IMR-90 (cell line): Measurements from ENCODE around the gene DNAJC6. TPM values are rescaled to one million over a fixed set of nuclear protein-coding genes. Genes with fewer than 3 reads are reported as not detected.

Experiments
- ATAC-seq: fragments of 200-7000 bp; cut with Tn5 transposase; 2 replicates; pipeline ENCODE4 v1.9.1; 2020; ENCODE audit warnings: low read depth, mild to moderate bottlenecking, moderate library complexity
- BruUV-seq: library from RNA; stranded (reverse); fragments of 400-500 nt; replicated peaks from 2 replicates; lab custom pipeline; 2021; lab: Mats Ljungman, UMichigan
- CTCF ChIA-PET: fragments of 300-600 bp; formaldehyde crosslinking; extraction: SDS; loops from one replicate; lab custom pipeline; 2021; ENCODE audit warnings: antibody characterized with exemption; lab: Yijun Ruan, JAX
- POLR2A ChIA-PET: fragments of 300-600 bp; sonication (Branson Sonifier 250); formaldehyde crosslinking; loops from one replicate; lab custom pipeline; 2022; ENCODE audit warnings: antibody characterized with exemption; ENCODE audit not compliant: unreplicated experiment; lab: Charles Lee
- DNase-seq: peaks from one replicate; pipeline ENCODE4 v3.0.0; 2013
- H2AFZ ChIP-seq: replicated peaks from 2 replicates; pipeline ENCODE3; 2013; ENCODE audit warnings: low read length, mild to moderate bottlenecking; ENCODE audit not compliant: poor library complexity
- H2AK5ac ChIP-seq: 2 replicates; pipeline ENCODE4 v1.6.1; 2013; ENCODE audit warnings: low read depth, low read length, inconsistent platforms
- H2AK9ac ChIP-seq: replicated peaks from 2 replicates; pipeline ENCODE3; 2013; ENCODE audit warnings: mild to moderate bottlenecking, low read depth, low read length, moderate library complexity; ENCODE audit not compliant: poor library complexity
- H2BK120ac ChIP-seq: 2 replicates; pipeline ENCODE4 v1.6.1; 2013; ENCODE audit warnings: low read depth, low read length, inconsistent platforms
- H2BK15ac ChIP-seq: 3 replicates; pipeline ENCODE4 v1.6.1; 2013; ENCODE audit warnings: low read depth, low read length, inconsistent platforms
- H2BK20ac ChIP-seq: 2 replicates; pipeline ENCODE4 v1.6.1; 2013; ENCODE audit warnings: low read depth, mild to moderate bottlenecking, inconsistent platforms, low read length, moderate library complexity
- H2BK5ac ChIP-seq: 2 replicates; pipeline ENCODE4 v1.6.1; 2013; ENCODE audit warnings: mild to moderate bottlenecking, low read depth, low read length, inconsistent platforms; ENCODE audit not compliant: poor library complexity, severe bottlenecking
- H3K14ac ChIP-seq: replicated peaks from 2 replicates; pipeline ENCODE4 v1.6.1; 2013; ENCODE audit warnings: low read depth, low read length, inconsistent platforms
- H3K18ac ChIP-seq: 2 replicates; pipeline ENCODE4 v1.6.1; 2013; ENCODE audit warnings: low read depth, low read length, control low read depth
- H3K23ac ChIP-seq: 2 replicates; pipeline ENCODE4 v1.6.1; 2013; ENCODE audit warnings: low read depth, low read length, inconsistent platforms
- H3K27ac ChIP-seq: 2 replicates; pipeline ENCODE4 v1.5.1; 2013; ENCODE audit warnings: mild to moderate bottlenecking, control low read depth, low read length; ENCODE audit not compliant: insufficient read depth
- H3K27me3 ChIP-seq: 2 replicates; pipeline ENCODE4 v1.6.1; 2013; ENCODE audit warnings: low read length; ENCODE audit not compliant: control insufficient read depth, insufficient read depth
- H3K36me3 ChIP-seq: 2 replicates; pipeline ENCODE4 v1.6.1; 2013; ENCODE audit warnings: low read length, mixed read lengths; ENCODE audit not compliant: control insufficient read depth, insufficient read depth
- H3K4ac ChIP-seq: 2 replicates; pipeline ENCODE4 v1.6.1; 2013; ENCODE audit warnings: low read depth, low read length, inconsistent platforms
- H3K4me1 ChIP-seq: 2 replicates; pipeline ENCODE4 v1.6.1; 2013; ENCODE audit warnings: low read length, mixed read lengths; ENCODE audit not compliant: control insufficient read depth, insufficient read depth
- H3K4me2 ChIP-seq: 2 replicates; pipeline ENCODE4 v1.6.1; 2013; ENCODE audit warnings: low read depth, mild to moderate bottlenecking, control low read depth, low read length, moderate library complexity
- H3K4me3 ChIP-seq: 2 replicates; pipeline ENCODE4 v1.5.1; 2013; ENCODE audit warnings: low read depth, mild to moderate bottlenecking, control low read depth, low read length, moderate library complexity; ENCODE audit not compliant: insufficient read depth
- H3K56ac ChIP-seq: 2 replicates; pipeline ENCODE4 v1.6.1; 2013; ENCODE audit warnings: low read length, inconsistent platforms; ENCODE audit not compliant: insufficient read depth; ENCODE audit errors: extremely low read depth
- H3K79me1 ChIP-seq, 2 experiments: 2 replicates each; pipeline ENCODE4 v1.6.1; 2013; ENCODE audit warnings: low read length in 2 of 2, inconsistent platforms in 1 of 2, low read depth in 1 of 2
- H3K9ac ChIP-seq: 2 replicates; pipeline ENCODE4 v1.6.1; 2013; ENCODE audit warnings: low read depth, low read length, control low read depth
- H3K9me1 ChIP-seq: 2 replicates; pipeline ENCODE4 v1.6.1; 2013; ENCODE audit warnings: low read length, inconsistent platforms; ENCODE audit not compliant: insufficient read depth
- H3K9me3 ChIP-seq: 2 replicates; pipeline ENCODE4 v1.6.1; 2013; ENCODE audit warnings: low read length; ENCODE audit not compliant: control insufficient read depth, insufficient read depth
- H4K20me1 ChIP-seq: 2 replicates; pipeline ENCODE4 v1.6.1; 2013; ENCODE audit warnings: low read length, inconsistent platforms; ENCODE audit not compliant: insufficient read depth
- H4K5ac ChIP-seq: 2 replicates; pipeline ENCODE4 v1.6.1; 2013; ENCODE audit warnings: mild to moderate bottlenecking, low read depth, low read length, control low read depth
- H4K8ac ChIP-seq, 2 experiments: 2 replicates each; pipeline ENCODE4 v1.6.1; 2013; ENCODE audit warnings: low read depth in 2 of 2, low read length in 2 of 2, control low read depth in 1 of 2, inconsistent platforms in 1 of 2
- H4K91ac ChIP-seq: 2 replicates; pipeline ENCODE4 v1.6.1; 2013; ENCODE audit warnings: low read depth, low read length, inconsistent platforms; ENCODE audit not compliant: insufficient read depth
- BHLHE40 ChIP-seq: fragments of 150-350 bp; IDR thresholded peaks from 2 replicates; pipeline ENCODE4 v1.6.1; 2016; ENCODE audit warnings: mild to moderate bottlenecking, low read depth, low read length
- CEBPB ChIP-seq: IDR thresholded peaks from 2 replicates; pipeline ENCODE4 v1.6.1; 2012; ENCODE audit warnings: low read depth, low read length, improper control_type of control experiment
- CHD1 ChIP-seq: IDR thresholded peaks from 2 replicates; pipeline ENCODE4 v1.6.1; 2012; ENCODE audit warnings: low read depth, low read length, improper control_type of control experiment
- ELK1 ChIP-seq: fragments of 150-350 bp; IDR thresholded peaks from 2 replicates; pipeline ENCODE4 v1.6.1; 2016; ENCODE audit warnings: low read depth, mild to moderate bottlenecking, low read length, moderate library complexity, borderline replicate concordance
- FOS ChIP-seq: fragments of 150-350 bp; IDR thresholded peaks from 2 replicates; pipeline ENCODE4 v1.6.1; 2016; ENCODE audit warnings: low read depth, low read length
- MAFK ChIP-seq: IDR thresholded peaks from 2 replicates; pipeline ENCODE4 v1.6.1; 2012; ENCODE audit warnings: low read depth, low read length, improper control_type of control experiment
- MAZ ChIP-seq: IDR thresholded peaks from 2 replicates; pipeline ENCODE4 v1.6.1; 2012; ENCODE audit warnings: low read depth, mild to moderate bottlenecking, low read length, improper control_type of control experiment, moderate library complexity, borderline replicate concordance
- MXI1 ChIP-seq: IDR thresholded peaks from 2 replicates; pipeline ENCODE4 v1.6.1; 2012; ENCODE audit warnings: low read depth, mild to moderate bottlenecking, low read length, moderate library complexity, borderline replicate concordance
- NFE2L2 ChIP-seq: fragments of 150-350 bp; IDR thresholded peaks from 2 replicates; pipeline ENCODE4 v1.6.1; 2016; ENCODE audit warnings: low read depth, mild to moderate bottlenecking, low read length
- POLR2A ChIP-seq: IDR thresholded peaks from 2 replicates; pipeline ENCODE4 v1.6.1; 2012; ENCODE audit warnings: mild to moderate bottlenecking, low read depth, low read length
- RAD21 ChIP-seq: IDR thresholded peaks from 2 replicates; pipeline ENCODE4 v1.6.1; 2012; ENCODE audit warnings: low read length, improper control_type of control experiment
- RCOR1 ChIP-seq: IDR thresholded peaks from 2 replicates; pipeline ENCODE4 v1.6.1; 2012; ENCODE audit warnings: mild to moderate bottlenecking, low read length, improper control_type of control experiment; ENCODE audit not compliant: insufficient replicate concordance
- RFX5 ChIP-seq: IDR thresholded peaks from 2 replicates; pipeline ENCODE4 v1.8.0; 2012; ENCODE audit warnings: low read depth, mild to moderate bottlenecking, low read length, moderate library complexity
- USF2 ChIP-seq: fragments of 150-350 bp; IDR thresholded peaks from 2 replicates; pipeline ENCODE4 v1.6.1; 2017; ENCODE audit warnings: mild to moderate bottlenecking, antibody characterized with exemption, low read length, low read depth
- WGBS, 2 experiments: methylation state at CpG; one replicate each; pipeline versions ENCODE4 v1.1.5 to v1.1.7; 2013; ENCODE audit warnings: missing lambda C conversion rate in 2 of 2; ENCODE audit not compliant: insufficient read length in 1 of 2; ENCODE audit errors: extremely low coverage in 2 of 2; 5-methylcytosine and 5-hydroxymethylcytosine counted together
- dilution Hi-C: fragments of 300-500 bp; cut with HindIII; formaldehyde crosslinking; loops from one replicate; pipeline ENCODE4 v1.14.3; 2018; ENCODE audit warnings: low sequenced_read_pairs; ENCODE audit not compliant: unreplicated experiment
- in situ Hi-C: fragments of 300-500 bp; cut with MboI; formaldehyde crosslinking; loops from 3 replicates; pipeline ENCODE4 v1.14.3; 2019; ENCODE audit warnings: low sequenced_read_pairs, inconsistent platforms, mixed read lengths
- intact Hi-C: fragments of 100-400 bp; cut with micrococcal nuclease; formaldehyde crosslinking; loops from 2 replicates; pipeline ENCODE4 v1.10.0; 2022
- polyA plus RNA-seq, 3 experiments: library from polyadenylated mRNA; depleted of rRNA; stranded (reverse); fragments of >200 nt; gene quantifications; 2 replicates each; pipeline ENCODE4 v1.2.3, GENCODE V29; 2012; ENCODE audit warnings: low replicate concordance in 1 of 3
- total RNA-seq: library from RNA; depleted of rRNA; stranded (reverse); fragments of >200 nt; gene quantifications from 2 replicates; pipeline ENCODE4 v1.2.3, GENCODE V29; 2012
- TF ChIP-seq, protein P1 (sequence below): conservative IDR thresholded peaks from 2 replicates; pipeline ENCODE4 v1.5.1; 2012; ENCODE audit warnings: mild to moderate bottlenecking, low read depth, low read length, improper control_type of control experiment

The DNAJC6 gene
- total and polyA plus RNA-seq, 2 of the 4 experiments (the other 2 are of a cell fraction): 0.05 to 0.18 TPM

- no peaks in the 10 kb centered on the region for H3K27me3 ChIP-seq
- no peak overlapping the region for H2AFZ ChIP-seq
- no peak overlapping the region for H2BK15ac ChIP-seq
- no peak overlapping the region for H4K91ac ChIP-seq
- no peak for TF ChIP-seq POLR2A
- TF ChIP-seq USF2: no peak
- TF ChIP-seq NFE2L2: no peak
- no peak for TF ChIP-seq RAD21
- TF ChIP-seq MXI1: no peak
- TF ChIP-seq ELK1: no peak
- TF ChIP-seq MAZ: no peak
- no peak for TF ChIP-seq BHLHE40
- no peak for TF ChIP-seq RCOR1
- TF ChIP-seq CEBPB: no peak
- no peak for TF ChIP-seq CHD1
- TF ChIP-seq, protein P1, sequence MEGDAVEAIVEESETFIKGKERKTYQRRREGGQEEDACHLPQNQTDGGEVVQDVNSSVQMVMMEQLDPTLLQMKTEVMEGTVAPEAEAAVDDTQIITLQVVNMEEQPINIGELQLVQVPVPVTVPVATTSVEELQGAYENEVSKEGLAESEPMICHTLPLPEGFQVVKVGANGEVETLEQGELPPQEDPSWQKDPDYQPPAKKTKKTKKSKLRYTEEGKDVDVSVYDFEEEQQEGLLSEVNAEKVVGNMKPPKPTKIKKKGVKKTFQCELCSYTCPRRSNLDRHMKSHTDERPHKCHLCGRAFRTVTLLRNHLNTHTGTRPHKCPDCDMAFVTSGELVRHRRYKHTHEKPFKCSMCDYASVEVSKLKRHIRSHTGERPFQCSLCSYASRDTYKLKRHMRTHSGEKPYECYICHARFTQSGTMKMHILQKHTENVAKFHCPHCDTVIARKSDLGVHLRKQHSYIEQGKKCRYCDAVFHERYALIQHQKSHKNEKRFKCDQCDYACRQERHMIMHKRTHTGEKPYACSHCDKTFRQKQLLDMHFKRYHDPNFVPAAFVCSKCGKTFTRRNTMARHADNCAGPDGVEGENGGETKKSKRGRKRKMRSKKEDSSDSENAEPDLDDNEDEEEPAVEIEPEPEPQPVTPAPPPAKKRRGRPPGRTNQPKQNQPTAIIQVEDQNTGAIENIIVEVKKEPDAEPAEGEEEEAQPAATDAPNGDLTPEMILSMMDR: no peak
- no peak for TF ChIP-seq FOS
- TF ChIP-seq MAFK: no peak
- no peak for TF ChIP-seq RFX5
- H4K20me1 ChIP-seq: no peaks in the 10 kb centered on the region
- POLR2A ChIA-PET: no interaction called here
- dilution Hi-C loops: no loop called here
- 71% methylated on average over 1 of the region's 7 CpGs; no CpG with 5 or more reads in 1 of the 2 experiments for WGBS, 2 experiments
- no TSS peak for BruUV-seq
- H3K56ac ChIP-seq: no peak overlapping the region
- H3K4me3 ChIP-seq: no peak overlapping the region
- H3K9ac ChIP-seq: no peak overlapping the region
- H2AK5ac ChIP-seq: no peak overlapping the region
- H2BK5ac ChIP-seq: no peak overlapping the region
- H3K14ac ChIP-seq: no peak overlapping the region
- no peak overlapping the region for H3K18ac ChIP-seq
- DNase-seq: no peak
- no peak overlapping the region for H3K27ac ChIP-seq
- H4K5ac ChIP-seq: no peak overlapping the region
- CTCF ChIA-PET: interaction anchor here (0.8 kb wide), 1 partner anchor 176 kb away, joined by 3 read pairs; no protein-coding TSS in a partner anchor
- H4K8ac ChIP-seq: no peak overlapping the region
- no peak overlapping the region for H3K4me2 ChIP-seq
- H3K79me1 ChIP-seq: no peaks in the 10 kb centered on the region
- H3K9me3 ChIP-seq: no peaks in the 10 kb centered on the region
- H2BK120ac ChIP-seq: no peak overlapping the region
- intact Hi-C loops: no loop called here
- in situ Hi-C loops: no loop called here
- H2BK20ac ChIP-seq: no peak overlapping the region
- no peaks in the 10 kb centered on the region for H3K36me3 ChIP-seq
- no peak for ATAC-seq
- H3K23ac ChIP-seq: no peak overlapping the region
- no peaks in the 10 kb centered on the region for H3K9me1 ChIP-seq
- no peaks in the 10 kb centered on the region for H3K4me1 ChIP-seq
- no peak overlapping the region for H3K4ac ChIP-seq
- H2AK9ac ChIP-seq: no peak overlapping the region
Measured at GRCh38 chr1:65392497-65392896, 83.2 kb downstream of the DNAJC6 start.
